Peyer's patch (tissue), 4 donors: ENCODE measurements around the gene SLC44A3.

Experiments
- CTCF ChIP-seq, 6 experiments: fragments of 450-650 bp in 4 of 6; fragments of 200-600 bp in 2 of 6; sonication (generic) in 1 of 6; IDR thresholded peaks; one replicate each; pipeline ENCODE4 v1.5.1; 2017 to 2019; ENCODE audit warnings: antibody characterized with exemption in 6 of 6, mild to moderate bottlenecking in 3 of 6, moderate library complexity in 1 of 6
- POLR2A ChIP-seq, 2 donors: fragments of 450-650 bp; IDR thresholded peaks; one replicate each; pipeline ENCODE4 v1.5.1; 2017; ENCODE audit warnings: antibody characterized with exemption in 2 of 2, mild to moderate bottlenecking in 2 of 2, moderate library complexity in 2 of 2

GRCh38 chr1:94852788-94853187 is 32.6 kb downstream of the SLC44A3 start:
- TF ChIP-seq CTCF (IDR thresholded peaks at IDR 0.05) (no peak), POLR2A (IDR thresholded peaks at IDR 0.05) (no peak)
